ENCODE measurements around the gene C1QTNF3. TPM values are rescaled to one million over a fixed set of nuclear protein-coding genes. Genes with fewer than 3 reads are reported as not detected.

The C1QTNF3 gene
- total and polyA plus RNA-seq, 2 of the 8 experiments (the other 6 are each of a cell fraction or from before 2014, with no cell fraction given) = 1.0 to 1.2 TPM

DNA sequence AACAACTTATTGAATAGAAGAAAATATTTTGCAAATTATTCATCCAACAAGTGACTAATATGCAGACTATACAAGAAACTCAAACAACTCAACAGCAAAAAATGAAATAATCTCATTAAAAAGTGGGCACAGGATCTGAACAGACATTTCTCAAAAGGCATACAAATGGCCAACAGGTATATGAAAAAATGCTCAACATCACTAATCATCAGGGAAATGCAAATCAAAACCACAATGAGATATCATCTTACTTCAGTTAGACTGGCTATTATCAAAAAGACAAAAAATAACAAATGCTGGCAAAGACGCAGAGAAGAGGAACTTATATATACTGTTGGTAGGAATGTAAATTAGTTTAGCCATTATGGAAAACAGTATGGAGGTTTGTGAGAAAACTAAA, 33.4 kb downstream of the C1QTNF3 start (continued):
- no peak for TF ChIP-seq SUZ12 (IDR thresholded peaks at IDR 0.05; ENCODE audit: low read length)
